Thyroid gland (tissue), 4 donors: ENCODE measurements around the gene CKAP5. TPM values are rescaled to one million over a fixed set of nuclear protein-coding genes. Genes with fewer than 3 reads are reported as not detected.

ENCODE experiments used
- DNase-seq, 2 donors: peaks; one replicate each; pipeline ENCODE4 v3.0.0-alpha.2; 2019
- H3K27ac ChIP-seq, 3 donors: fragments of 200-600 bp; sonication (generic); 1 replicate in 2 of 3; 2 replicates in 1 of 3; pipeline ENCODE4 v1.5.1; 2016 to 2019; ENCODE audit warnings: mild to moderate bottlenecking in 1 of 3, moderate library complexity in 1 of 3
- H3K27me3 ChIP-seq: fragments of 200-600 bp; sonication (generic); one replicate; pipeline ENCODE4 v1.5.1; 2019
- H3K36me3 ChIP-seq, 2 donors: fragments of 200-600 bp; sonication (generic); one replicate each; pipeline ENCODE4 v1.5.1; 2016 to 2019
- H3K4me1 ChIP-seq, 2 donors: fragments of 200-600 bp; sonication (generic); one replicate each; pipeline ENCODE4 v1.5.1; 2017 to 2019
- H3K4me3 ChIP-seq, 3 donors: fragments of 200-600 bp; sonication (generic); replicated peaks in 1 of 3; 1 replicate in 2 of 3; 2 replicates in 1 of 3; pipeline ENCODE4 v1.5.1; 2016; ENCODE audit warnings: mild to moderate bottlenecking in 1 of 3
- H3K9me3 ChIP-seq: fragments of 200-600 bp; sonication (generic); one replicate; pipeline ENCODE4 v1.5.1; 2017
- CTCF ChIP-seq, 6 experiments: fragments of 200-600 bp in 3 of 6; fragments of 450-650 bp in 3 of 6; sonication (generic) in 3 of 6; IDR thresholded peaks; one replicate each; pipeline ENCODE4 v1.5.1; 2016 to 2019; ENCODE audit warnings: antibody characterized with exemption in 6 of 6, mild to moderate bottlenecking in 2 of 6, inconsistent platforms in 1 of 6, moderate library complexity in 1 of 6
- POLR2A ChIP-seq, 2 donors: fragments of 450-650 bp; IDR thresholded peaks; one replicate each; pipeline ENCODE4 v1.6.1; 2017; ENCODE audit warnings: antibody characterized with exemption in 2 of 2, mild to moderate bottlenecking in 2 of 2, moderate library complexity in 1 of 2
- WGBS, 2 donors: methylation state at CpG; one replicate each; pipeline ENCODE4 v1.1.5; 2017; 5-methylcytosine and 5-hydroxymethylcytosine counted together
- intact Hi-C: fragments of 100-400 bp; cut with DNase I; formaldehyde crosslinking; loops from one replicate; pipeline ENCODE4 v1.15.1; 2023
- total RNA-seq, 4 donors: library from RNA; depleted of rRNA; stranded (reverse); fragments of >200 nt; gene quantifications; one replicate each; pipeline ENCODE4 v1.2.3, GENCODE V29; 2016

CKAP5 gene
- total RNA-seq, 4 donors from 2014 or later, result 25.3 to 30.1 (median 26.8) TPM

GRCh38 chr11:46696212-46696558 is 149.9 kb downstream of the CKAP5 start:
- no peak overlapping the region for H3K4me3 ChIP-seq
- intact Hi-C loops, result no loop called here
- H3K27ac ChIP-seq, result no peak overlapping the region
- no peaks in the 10 kb centered on the region for H3K9me3 ChIP-seq
- DNase-seq, result no peak
- H3K27me3 ChIP-seq, result no peaks in the 10 kb centered on the region
- peaks cover 7 to 26% of the 10 kb centered on the region in 2 donors for H3K4me1 ChIP-seq
- WGBS, 2 donors, result 80 to 86% methylated on average over 7 to 10 of the region's 11 CpGs
- peaks cover 18 to 30% of the 10 kb centered on the region in 2 donors for H3K36me3 ChIP-seq
- no peak for TF ChIP-seq POLR2A (IDR thresholded peaks at IDR 0.05)
- no peak for TF ChIP-seq CTCF (IDR thresholded peaks at IDR 0.05)

- peaks cover 18 to 30% of the 10 kb centered on the region in 2 donors for H3K36me3 ChIP-seq
- peaks cover 7 to 26% of the 10 kb centered on the region in 2 donors for H3K4me1 ChIP-seq
- TF ChIP-seq CTCF (IDR thresholded peaks at IDR 0.05) (no peak), POLR2A (IDR thresholded peaks at IDR 0.05) (no peak)
- H3K9me3 ChIP-seq, result no peaks in the 10 kb centered on the region
- H3K27me3 ChIP-seq, result no peaks in the 10 kb centered on the region
- intact Hi-C loops, result no loop called here
- no peak overlapping the region for H3K4me3 ChIP-seq
- DNase-seq, result no peak
- 89 to 97% methylated on average over 7 to 8 of the region's 12 CpGs for WGBS, 2 donors
- no peak overlapping the region for H3K27ac ChIP-seq
Observed at GRCh38 chr11:46695345-46696211, 150.5 kb downstream of the CKAP5 start.

- no peak overlapping the region for H3K4me3 ChIP-seq
- peaks cover 5 to 26% of the 10 kb centered on the region in 2 donors for H3K4me1 ChIP-seq
Observed at GRCh38 chr11:46694607-46695006, 151.5 kb downstream of the CKAP5 start.

GRCh38 chr11:46694072-46694471 is 152.0 kb downstream of the CKAP5 start:
- Histone ChIP-seq H3K4me1 (peaks cover 0 to 21% of the 10 kb centered on the region in 2 donors), H3K36me3 (peaks cover 18 to 30% of the 10 kb centered on the region in 2 donors), H3K9me3 (no peaks in the 10 kb centered on the region), H3K4me3 (no peak overlapping the region), H3K27me3 (no peaks in the 10 kb centered on the region), H3K27ac (no peak overlapping the region)
- 89 to 90% methylated on average over 6 of the region's 6 CpGs for WGBS, 2 donors
- DNase-seq, result no peak
- intact Hi-C loops, result no loop called here
- TF ChIP-seq POLR2A (IDR thresholded peaks at IDR 0.05), result no peak
- TF ChIP-seq CTCF (IDR thresholded peaks at IDR 0.05), result no peak

More at GRCh38 chr11:46694607-46695006, 151.5 kb downstream of the CKAP5 start:
- intact Hi-C loops, result no loop called here
- TF ChIP-seq CTCF (IDR thresholded peaks at IDR 0.05) (no peak), POLR2A (IDR thresholded peaks at IDR 0.05) (no peak)
- no peak for DNase-seq
- 78 to 83% methylated on average over 7 of the region's 7 CpGs for WGBS, 2 donors
- H3K9me3 ChIP-seq, result no peaks in the 10 kb centered on the region
- H3K27me3 ChIP-seq, result no peaks in the 10 kb centered on the region
- H3K36me3 ChIP-seq, result peaks cover 18 to 30% of the 10 kb centered on the region in 2 donors
- no peak overlapping the region for H3K27ac ChIP-seq

- no peak for DNase-seq
- no peak overlapping the region for H3K27ac ChIP-seq
- H3K36me3 ChIP-seq, result peaks cover 18 to 30% of the 10 kb centered on the region in 2 donors
- H3K4me3 ChIP-seq, result no peak overlapping the region
- intact Hi-C loops, result no loop called here
- H3K27me3 ChIP-seq, result no peaks in the 10 kb centered on the region
- H3K4me1 ChIP-seq, result peaks cover 0 to 16% of the 10 kb centered on the region in 2 donors
- H3K9me3 ChIP-seq, result no peaks in the 10 kb centered on the region
- TF ChIP-seq CTCF (IDR thresholded peaks at IDR 0.05) (no peak), POLR2A (IDR thresholded peaks at IDR 0.05) (no peak)
- 81 to 100% methylated on average over 2 of the region's 2 CpGs for WGBS, 2 donors
Observed at GRCh38 chr11:46693597-46694012, 152.5 kb downstream of the CKAP5 start.
